ENCODE measurements around the gene KLC1. TPM values are rescaled to one million over a fixed set of nuclear protein-coding genes. Genes with fewer than 3 reads are reported as not detected.
"Not testable (repeated sequence)": the region's sequence is repeated elsewhere in the genome, so short reads cannot be mapped to it uniquely, and the experiment has no call there.

The KLC1 gene
- total RNA-seq, 1 experiment from 2014 or later, result 75.8 TPM

- no peaks in the 10 kb centered on the region for H3K27me3 ChIP-seq
- peaks cover 41% of the 10 kb centered on the region for H3K36me3 ChIP-seq
- H3K9me3 ChIP-seq, result no peaks in the 10 kb centered on the region
- no peak overlapping the region for H3K4me3 ChIP-seq
- DNase-seq, result no peak
These were observed 48.1 kb downstream of the KLC1 start for GRCh38 chr14:103676881-103677675.

GRCh38 chr14:103679351-103679750 is 50.3 kb downstream of the KLC1 start:
- no peak for DNase-seq
- Histone ChIP-seq H3K4me3 (no peak overlapping the region), H3K36me3 (peaks cover 32% of the 10 kb centered on the region), H3K9me3 (no peaks in the 10 kb centered on the region), H3K27me3 (no peaks in the 10 kb centered on the region)

GRCh38 chr14:103680491-103681231 is 51.6 kb downstream of the KLC1 start:
- DNase-seq, result no peak
- Histone ChIP-seq H3K27me3 (no peaks in the 10 kb centered on the region), H3K9me3 (no peaks in the 10 kb centered on the region), H3K36me3 (peaks cover 31% of the 10 kb centered on the region), H3K4me3 (no peak overlapping the region)

GRCh38 chr14:103683139-103683538 is 54.1 kb downstream of the KLC1 start:
- Histone ChIP-seq H3K9me3 (no peaks in the 10 kb centered on the region), H3K36me3 (peaks cover 25% of the 10 kb centered on the region), H3K4me3 (no peak overlapping the region), H3K27me3 (no peaks in the 10 kb centered on the region)
- no peak for DNase-seq

- no peaks in the 10 kb centered on the region for H3K9me3 ChIP-seq
- no peaks in the 10 kb centered on the region for H3K27me3 ChIP-seq
- no peak for DNase-seq
- peaks cover 31% of the 10 kb centered on the region for H3K36me3 ChIP-seq
- H3K4me3 ChIP-seq, result no peak overlapping the region
These were observed 55.5 kb downstream of the KLC1 start for GRCh38 chr14:103684471-103684870.

GRCh38 chr14:103684871-103685270 is 55.9 kb downstream of the KLC1 start:
- no peak overlapping the region for H3K4me3 ChIP-seq
- no peaks in the 10 kb centered on the region for H3K27me3 ChIP-seq
- H3K9me3 ChIP-seq, result no peaks in the 10 kb centered on the region
- DNase-seq, result no peak
- H3K36me3 ChIP-seq, result peaks cover 28% of the 10 kb centered on the region

- H3K4me3 ChIP-seq, result no peak overlapping the region
- no peak for DNase-seq
- no peaks in the 10 kb centered on the region for H3K9me3 ChIP-seq
- H3K27me3 ChIP-seq, result no peaks in the 10 kb centered on the region
- H3K36me3 ChIP-seq, result peaks cover 23% of the 10 kb centered on the region
These were observed 56.5 kb downstream of the KLC1 start for GRCh38 chr14:103685276-103686211.

GRCh38 chr14:103686831-103687485 is 57.9 kb downstream of the KLC1 start:
- H3K9me3 ChIP-seq, result no peaks in the 10 kb centered on the region
- no peak overlapping the region for H3K4me3 ChIP-seq
- H3K27me3 ChIP-seq, result no peaks in the 10 kb centered on the region
- no peak for DNase-seq
- peaks cover 18% of the 10 kb centered on the region for H3K36me3 ChIP-seq

GRCh38 chr14:103687712-103688111 is 58.7 kb downstream of the KLC1 start:
- Histone ChIP-seq H3K4me3 (no peak overlapping the region), H3K9me3 (no peaks in the 10 kb centered on the region), H3K27me3 (no peaks in the 10 kb centered on the region), H3K36me3 (peaks cover 20% of the 10 kb centered on the region)
- no peak for DNase-seq

GRCh38 chr14:103688441-103688840 is 59.4 kb downstream of the KLC1 start:
- H3K4me3 ChIP-seq, result no peak overlapping the region
- peaks cover 22% of the 10 kb centered on the region for H3K36me3 ChIP-seq
- H3K27me3 ChIP-seq, result no peaks in the 10 kb centered on the region
- no peak for DNase-seq
- no peaks in the 10 kb centered on the region for H3K9me3 ChIP-seq

GRCh38 chr14:103688906-103689902 is 60.2 kb downstream of the KLC1 start:
- no peaks in the 10 kb centered on the region for H3K27me3 ChIP-seq
- H3K36me3 ChIP-seq, result peaks cover 22% of the 10 kb centered on the region
- H3K9me3 ChIP-seq, result no peaks in the 10 kb centered on the region
- no peak overlapping the region for H3K4me3 ChIP-seq
- DNase-seq, result no peak

- no peak for DNase-seq
- Histone ChIP-seq H3K27me3 (no peaks in the 10 kb centered on the region), H3K36me3 (peaks cover 26% of the 10 kb centered on the region), H3K9me3 (no peaks in the 10 kb centered on the region), H3K4me3 (no peak overlapping the region)
These were observed 61.3 kb downstream of the KLC1 start for GRCh38 chr14:103690332-103690731.

- H3K27me3 ChIP-seq, H3K9me3 ChIP-seq, H3K4me3 ChIP-seq, DNase-seq: not testable (repeated sequence)
- peaks cover 19% of the 10 kb centered on the region for H3K36me3 ChIP-seq
These were observed 62.6 kb downstream of the KLC1 start for GRCh38 chr14:103691655-103692054.

GRCh38 chr14:103692159-103692558 is 63.1 kb downstream of the KLC1 start:
- DNase-seq, result no peak
- H3K27me3 ChIP-seq, result no peaks in the 10 kb centered on the region
- peaks cover 19% of the 10 kb centered on the region for H3K36me3 ChIP-seq
- no peak overlapping the region for H3K4me3 ChIP-seq
- H3K9me3 ChIP-seq, result no peaks in the 10 kb centered on the region

GRCh38 chr14:103692871-103693270 is 63.9 kb downstream of the KLC1 start:
- Histone ChIP-seq H3K4me3 (no peak overlapping the region), H3K9me3 (no peaks in the 10 kb centered on the region), H3K36me3 (peaks cover 19% of the 10 kb centered on the region), H3K27me3 (no peaks in the 10 kb centered on the region)
- DNase-seq, result no peak

Measured in MG63 (cell line).